ENCODE data around the gene SUGP2.

Gene SUGP2

DNA sequence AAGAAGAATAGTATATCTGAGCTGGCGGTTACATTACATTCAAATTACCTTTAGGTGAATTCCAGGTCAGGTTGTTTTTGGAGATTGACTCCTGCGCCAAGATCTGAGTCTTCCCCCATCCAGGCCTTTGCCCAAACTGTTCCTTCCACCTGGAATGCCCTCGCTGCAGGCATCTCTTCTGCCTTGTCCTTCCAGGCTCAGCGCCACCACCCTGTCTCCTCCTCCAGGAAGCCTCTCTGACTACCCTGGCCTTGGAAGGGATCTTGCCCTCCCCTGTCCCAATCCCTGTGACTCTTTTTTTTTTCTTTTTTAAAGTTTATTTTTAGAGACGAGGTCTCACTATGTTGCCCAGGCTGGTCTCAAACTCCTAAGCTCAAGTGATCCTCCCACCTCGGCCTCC, 90.6 kb downstream of the SUGP2 start:
- in situ Hi-C loops (cut with MboI; ENCODE audit: low sequenced_read_pairs), result no loop called here
- DNase-seq (ENCODE audit: low spot score in 2 of 2), result no peak

DNA sequence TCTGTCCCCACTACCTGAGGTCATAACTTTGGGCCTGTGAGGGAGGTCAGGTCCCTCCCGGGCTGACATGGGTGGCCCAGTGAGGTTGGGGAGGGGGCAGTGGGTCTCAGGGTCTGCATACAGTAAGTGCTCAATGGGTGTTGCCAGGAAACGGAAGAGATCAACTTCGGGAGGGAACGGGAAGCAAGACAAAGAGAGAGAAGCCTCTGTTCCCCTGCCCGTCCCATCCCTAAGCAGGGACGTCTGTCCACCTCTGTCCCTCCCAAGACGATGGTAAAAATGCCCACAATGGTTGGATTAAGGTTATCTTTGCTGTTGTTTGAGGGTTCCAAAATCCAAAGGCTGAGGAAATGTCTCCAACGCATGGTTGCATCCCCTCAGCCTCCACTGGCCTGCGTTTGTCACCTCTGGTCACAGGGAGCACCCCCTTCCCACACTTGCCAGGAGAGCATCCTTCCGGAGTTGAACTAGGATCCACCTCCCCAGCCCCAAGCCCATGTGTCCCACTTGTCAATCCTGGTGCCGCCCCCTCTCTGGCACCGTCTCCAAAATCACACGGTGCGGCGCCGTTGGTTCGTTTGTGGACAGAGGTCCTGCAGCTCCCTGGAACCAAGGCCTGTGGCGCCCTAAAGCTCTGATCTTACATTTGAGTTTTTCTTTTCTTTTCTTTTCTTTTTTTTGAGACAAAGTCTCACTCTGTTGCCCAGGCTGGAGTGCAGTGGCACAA, 91.5 kb downstream of the SUGP2 start:
- Histone ChIP-seq H3K4me3 (peak overlapping the region; percentile 10; the same call in 1 of the 2 replicates), H3K4me1 (peaks cover 3% of the 10 kb centered on the region; the same call in 1 of the 2 replicates), H3K36me3 (replicated peaks) (no peaks in the 10 kb centered on the region), H3K27me3 (ENCODE audit: low read depth) (no peaks in the 10 kb centered on the region), H3K9me3 (no peaks in the 10 kb centered on the region)
- no peak for DNase-seq (ENCODE audit: low spot score in 2 of 2)
- in situ Hi-C loops (cut with MboI; ENCODE audit: low sequenced_read_pairs), result no loop called here

More for the DNA sequence above, 90.6 kb downstream of the SUGP2 start:
- Histone ChIP-seq H3K36me3 (replicated peaks) (no peaks in the 10 kb centered on the region), H3K4me1 (peaks cover 3% of the 10 kb centered on the region; the same call in 1 of the 2 replicates), H3K9me3 (no peaks in the 10 kb centered on the region), H3K27me3 (ENCODE audit: low read depth) (no peaks in the 10 kb centered on the region), H3K4me3 (no peak overlapping the region)
